MCF 10A (cell line): ENCODE results near the gene WT1. TPM values are rescaled to one million over a fixed set of nuclear protein-coding genes. Genes with fewer than 3 reads are reported as not detected.

Experiments used
- BruUV-seq: library from RNA; stranded (reverse); fragments of 400-500 nt; replicated peaks from 2 replicates; lab custom pipeline; 2021; lab: Mats Ljungman, UMichigan
- CTCF ChIA-PET: fragments of 300-600 bp; sonication (Branson Sonifier 250); formaldehyde crosslinking; extraction: SDS; loops from one replicate; lab custom pipeline; 2021; ENCODE audit warnings: antibody characterized with exemption, inconsistent platforms; lab: Yijun Ruan, JAX
- POLR2A ChIA-PET: fragments of 300-600, 350-650 bp; sonication (Branson Sonifier 250); formaldehyde crosslinking; extraction: SDS; loops from one replicate; lab custom pipeline; 2020; ENCODE audit warnings: antibody characterized with exemption, inconsistent platforms; lab: Yijun Ruan, JAX
- DNase-seq: peaks from one replicate; pipeline ENCODE4 v3.0.0-alpha.2; 2018; ENCODE audit not compliant: unreplicated experiment
- H3K27ac Mint-ChIP-seq: one replicate; pipeline ENCODE4 v1.8.0; 2022; ENCODE audit warnings: mild to moderate bottlenecking, low read depth, mixed read lengths; ENCODE audit not compliant: unreplicated experiment
- H3K27me3 Mint-ChIP-seq: one replicate; pipeline ENCODE4 v1.8.0; 2022; ENCODE audit warnings: mixed read lengths; ENCODE audit not compliant: insufficient read depth, unreplicated experiment
- H3K36me3 Mint-ChIP-seq: one replicate; pipeline ENCODE4 v1.8.0; 2022; ENCODE audit warnings: mild to moderate bottlenecking, moderate library complexity, mixed read lengths; ENCODE audit not compliant: insufficient read depth, unreplicated experiment
- H3K4me1 Mint-ChIP-seq: one replicate; pipeline ENCODE4 v1.8.0; 2022; ENCODE audit warnings: mixed read lengths; ENCODE audit not compliant: insufficient read depth, unreplicated experiment
- H3K4me3 Mint-ChIP-seq: one replicate; pipeline ENCODE4 v1.8.0; 2022; ENCODE audit warnings: mild to moderate bottlenecking, moderate library complexity, mixed read lengths; ENCODE audit not compliant: unreplicated experiment
- H3K9me3 Mint-ChIP-seq: one replicate; pipeline ENCODE4 v1.8.0; 2022; ENCODE audit warnings: mixed read lengths; ENCODE audit not compliant: unreplicated experiment
- CTCF ChIP-seq: fragments of 200-600 bp; IDR thresholded peaks from one replicate; pipeline ENCODE4 v1.8.0; 2022; ENCODE audit warnings: antibody characterized with exemption, mild to moderate bottlenecking; ENCODE audit not compliant: unreplicated experiment
- intact Hi-C: fragments of 100-400 bp; cut with micrococcal nuclease; formaldehyde crosslinking; loops from 2 replicates; pipeline ENCODE4 v1.14.1; 2022
- total RNA-seq: library from RNA; stranded (reverse); gene quantifications from 2 replicates; pipeline ENCODE4 v1.2.3, GENCODE V29; 2022

WT1 gene
- total RNA-seq, 1 experiment from 2014 or later: 0.61 TPM

DNA sequence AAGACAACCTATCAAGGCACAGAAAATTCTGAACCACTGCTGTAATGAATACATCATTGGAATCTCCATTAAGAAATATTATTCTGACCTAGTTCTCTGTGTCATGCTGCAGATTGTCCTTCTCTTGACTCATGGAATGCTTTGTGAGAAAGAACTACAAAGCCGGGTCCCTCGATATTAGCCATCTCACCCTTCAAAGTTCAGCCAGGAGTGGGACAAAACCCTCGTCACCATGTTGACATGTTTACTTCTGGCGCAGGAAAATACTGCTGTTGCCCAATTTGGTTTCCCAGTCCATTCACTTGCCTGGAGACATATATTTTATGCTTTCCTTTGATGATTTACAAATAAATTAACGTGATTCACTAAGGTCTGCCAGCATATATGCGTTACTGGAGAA is 10.9 kb upstream of the WT1 start:
- Mint-ChIP-seq H3K4me1 (no peaks in the 10 kb centered on the region), H3K27ac (no peak overlapping the region), H3K36me3 (no peaks in the 10 kb centered on the region), H3K27me3 (peaks cover 15% of the 10 kb centered on the region), H3K4me3 (no peak overlapping the region), H3K9me3 (no peaks in the 10 kb centered on the region)
- intact Hi-C loops: no loop called here
- BruUV-seq: no TSS peak
- CTCF ChIA-PET: no interaction called here
- no peak for DNase-seq
- no peak for TF ChIP-seq CTCF
- POLR2A ChIA-PET: no interaction called here

- TF ChIP-seq CTCF: no peak
- H3K36me3 Mint-ChIP-seq: no peaks in the 10 kb centered on the region
- DNase-seq: no peak
- peaks cover 32% of the 10 kb centered on the region for H3K27me3 Mint-ChIP-seq
- intact Hi-C loops: no loop called here
- H3K27ac Mint-ChIP-seq: no peak overlapping the region
- no peaks in the 10 kb centered on the region for H3K4me1 Mint-ChIP-seq
- ChIA-PET CTCF (no interaction called here), POLR2A (interaction anchor here (0.7 kb wide), 1 partner anchor 20 kb away, joined by 3 read pairs; no protein-coding TSS in a partner anchor)
- H3K4me3 Mint-ChIP-seq: no peak overlapping the region
- BruUV-seq: no TSS peak
- no peaks in the 10 kb centered on the region for H3K9me3 Mint-ChIP-seq
Observed at GRCh38 chr11:32444186-32444585, 8.8 kb upstream of the WT1 start.

GRCh38 chr11:32440916-32441315 is 5.6 kb upstream of the WT1 start:
- intact Hi-C loops: no loop called here
- ChIA-PET CTCF (no interaction called here), POLR2A (no interaction called here)
- Mint-ChIP-seq H3K4me1 (no peaks in the 10 kb centered on the region), H3K9me3 (no peaks in the 10 kb centered on the region), H3K27me3 (peaks cover 32% of the 10 kb centered on the region), H3K4me3 (no peak overlapping the region), H3K27ac (no peak overlapping the region), H3K36me3 (no peaks in the 10 kb centered on the region)
- TF ChIP-seq CTCF: no peak
- no TSS peak for BruUV-seq
- no peak for DNase-seq

GRCh38 chr11:32440312-32440908 is 5.1 kb upstream of the WT1 start:
- Mint-ChIP-seq H3K4me3 (no peak overlapping the region), H3K36me3 (no peaks in the 10 kb centered on the region), H3K9me3 (no peaks in the 10 kb centered on the region), H3K4me1 (no peaks in the 10 kb centered on the region), H3K27ac (no peak overlapping the region), H3K27me3 (peaks cover 32% of the 10 kb centered on the region)
- ChIA-PET CTCF (no interaction called here), POLR2A (no interaction called here)
- no peak for TF ChIP-seq CTCF
- no peak for DNase-seq
- intact Hi-C loops: no loop called here
- BruUV-seq: no TSS peak
